T-cell (primary cell): ENCODE data around the gene PLCB4. TPM values are rescaled to one million over a fixed set of nuclear protein-coding genes. Genes with fewer than 3 reads are reported as not detected.

Source experiments
- ATAC-seq, 4 experiments: fragments of 200-7000 bp in 3 of 4; fragments of 150-1000 bp in 1 of 4; cut with Tn5 transposase; replicated peaks in 1 of 4; 1 replicate in 3 of 4; 2 replicates in 1 of 4; pipeline ENCODE4 v1.10.0; 2021; ENCODE audit warnings: moderate library complexity in 3 of 4, mild to moderate bottlenecking in 2 of 4, moderate number of reproducible peaks in 1 of 4
- CTCF ChIA-PET, 2 donors: fragments of 300-600 bp; sonication (Branson Sonifier 250); formaldehyde crosslinking; loops; one replicate each; lab custom pipeline; 2022; ENCODE audit warnings: antibody characterized with exemption in 2 of 2; lab: Charles Lee
- POLR2A ChIA-PET, 2 donors: fragments of 300-600 bp; sonication (Branson Sonifier 250); formaldehyde crosslinking; loops; one replicate each; lab custom pipeline; 2022; ENCODE audit warnings: antibody characterized with exemption in 2 of 2; lab: Charles Lee
- DNase-seq, 35 experiments: peaks; one replicate each; pipeline versions ENCODE4 v3.0.0 to v3.0.0-alpha.2; 2013 to 2023
- H3K27ac ChIP-seq: one replicate; pipeline ENCODE4 v1.5.1; 2013; ENCODE audit warnings: low read length
- H3K27me3 ChIP-seq, 2 experiments: replicated peaks in 1 of 2; 1 replicate in 1 of 2; 2 replicates in 1 of 2; pipeline versions ENCODE4 v1.6.1 to v1.7.0; 2013; ENCODE audit warnings: low read length in 1 of 2, mixed read lengths in 1 of 2; ENCODE audit not compliant: control insufficient read depth in 2 of 2, insufficient read depth in 2 of 2; ENCODE audit errors: extremely low read depth in 1 of 2
- H3K36me3 ChIP-seq, 2 donors: 1 replicate in 1 of 2; 2 replicates in 1 of 2; pipeline versions ENCODE4 v1.6.1 to v1.7.0; 2013; ENCODE audit warnings: low read length in 1 of 2; ENCODE audit not compliant: control insufficient read depth in 2 of 2, insufficient read depth in 1 of 2; ENCODE audit errors: extremely low read depth in 1 of 2
- H3K4me1 ChIP-seq, 2 experiments: 1 replicate in 1 of 2; 2 replicates in 1 of 2; pipeline versions ENCODE4 v1.6.1 to v1.7.0; 2013; ENCODE audit warnings: low read length in 2 of 2, mixed read lengths in 1 of 2; ENCODE audit not compliant: insufficient read depth in 2 of 2, control insufficient read depth in 1 of 2; ENCODE audit errors: extremely low read depth in 1 of 2
- H3K4me3 ChIP-seq, 2 donors: 1 replicate in 1 of 2; 2 replicates in 1 of 2; pipeline versions ENCODE4 v1.5.1 to v1.7.0; 2013; ENCODE audit warnings: mild to moderate bottlenecking in 2 of 2, low read length in 1 of 2, moderate library complexity in 1 of 2; ENCODE audit not compliant: control insufficient read depth in 1 of 2; ENCODE audit errors: extremely low read depth in 1 of 2
- H3K9me3 ChIP-seq: 2 replicates; pipeline ENCODE4 v1.7.0; 2013
- H3K27ac Mint-ChIP-seq, 2 donors: one replicate each; pipeline ENCODE4 v1.8.0; 2020 to 2021; ENCODE audit warnings: mild to moderate bottlenecking in 2 of 2, mixed read lengths in 2 of 2
- H3K27me3 Mint-ChIP-seq, 2 donors: one replicate each; pipeline ENCODE4 v1.8.0; 2021 to 2022; ENCODE audit warnings: mixed read lengths in 2 of 2
- H3K36me3 Mint-ChIP-seq: one replicate; pipeline ENCODE4 v1.8.0; 2021; ENCODE audit warnings: mixed read lengths
- H3K4me1 Mint-ChIP-seq, 3 donors: one replicate each; pipeline ENCODE4 v1.8.0; 2020 to 2022; ENCODE audit warnings: mixed read lengths in 3 of 3, mild to moderate bottlenecking in 1 of 3
- H3K4me3 Mint-ChIP-seq, 3 donors: one replicate each; pipeline ENCODE4 v1.8.0; 2020 to 2022; ENCODE audit warnings: mild to moderate bottlenecking in 3 of 3, mixed read lengths in 3 of 3, moderate library complexity in 3 of 3
- H3K9me3 Mint-ChIP-seq, 3 donors: one replicate each; pipeline ENCODE4 v1.8.0; 2020 to 2022; ENCODE audit warnings: mixed read lengths in 3 of 3
- WGBS: methylation state at CpG from one replicate; pipeline ENCODE4 v1.1.5; 2013; ENCODE audit warnings: missing lambda C conversion rate; ENCODE audit not compliant: insufficient coverage; 5-methylcytosine and 5-hydroxymethylcytosine counted together
- total RNA-seq, 35 experiments: library from RNA in 6 of 35; stranded (reverse) in 6 of 35; fragments of 120-200 nt in 1 of 35; gene quantifications; one replicate each; pipeline versions ENCODE4 v1.2.1 to v1.2.4 and lab custom pipeline; 2013 to 2026

The PLCB4 gene
- total RNA-seq, 5 donors from 2014 or later (not counting 1 experiment from before 2014, with no cell fraction given): 0.06 to 0.07 TPM; not detected in 3

GRCh38 chr20:9260027-9260426 is 191.1 kb downstream of the PLCB4 start:
- no peak for ATAC-seq
- CTCF ChIA-PET: no interaction called here

GRCh38 chr20:9261781-9262180 is 192.9 kb downstream of the PLCB4 start:
- no peak for ATAC-seq
- Histone ChIP-seq H3K36me3 (no peaks in the 10 kb centered on the region), H3K4me1 (no peaks in the 10 kb centered on the region), H3K27me3 (no peaks in the 10 kb centered on the region), H3K27ac (no peak overlapping the region), H3K4me3 (no peak overlapping the region), H3K9me3 (no peaks in the 10 kb centered on the region)
- POLR2A ChIA-PET: interaction anchor here in 1 of 2 donors (0.6 kb wide), 1 partner anchor 11 kb away, joined by 5 read pairs; no protein-coding TSS in a partner anchor
- CTCF ChIA-PET: no interaction called here
- DNase-seq: no peak
- H3K36me3 Mint-ChIP-seq: no peaks in the 10 kb centered on the region
- WGBS: 67% methylated on average over 1 of the region's 2 CpGs
- H3K27ac Mint-ChIP-seq: no peak overlapping the region
- H3K4me1 Mint-ChIP-seq: no peaks in the 10 kb centered on the region
- peaks cover 0 to 6% (median 6%) of the 10 kb centered on the region in 3 donors for H3K9me3 Mint-ChIP-seq
- no peak overlapping the region for H3K4me3 Mint-ChIP-seq
- H3K27me3 Mint-ChIP-seq: peaks cover 0 to 5% of the 10 kb centered on the region in 2 donors

More at GRCh38 chr20:9260027-9260426, 191.1 kb downstream of the PLCB4 start:
- Mint-ChIP-seq H3K4me3 (no peak overlapping the region), H3K27ac (no peak overlapping the region), H3K9me3 (peaks cover 0 to 6% (median 6%) of the 10 kb centered on the region in 3 donors), H3K4me1 (no peaks in the 10 kb centered on the region), H3K36me3 (no peaks in the 10 kb centered on the region), H3K27me3 (peaks cover 0 to 5% of the 10 kb centered on the region in 2 donors)
- Histone ChIP-seq H3K9me3 (no peaks in the 10 kb centered on the region), H3K27ac (no peak overlapping the region), H3K27me3 (no peaks in the 10 kb centered on the region), H3K36me3 (no peaks in the 10 kb centered on the region), H3K4me3 (no peak overlapping the region), H3K4me1 (no peaks in the 10 kb centered on the region)
- no peak for DNase-seq
- POLR2A ChIA-PET: no interaction called here

- WGBS: 41% methylated on average over 2 of the region's 3 CpGs
Observed at GRCh38 chr20:9262653-9263194, 193.8 kb downstream of the PLCB4 start.

GRCh38 chr20:9269280-9269971 is 200.5 kb downstream of the PLCB4 start:
- POLR2A ChIA-PET: no interaction called here
- no peak overlapping the region for H3K27ac Mint-ChIP-seq
- Histone ChIP-seq H3K27ac (no peak overlapping the region), H3K9me3 (no peaks in the 10 kb centered on the region), H3K27me3 (no peaks in the 10 kb centered on the region), H3K4me3 (no peak overlapping the region), H3K36me3 (no peaks in the 10 kb centered on the region), H3K4me1 (no peaks in the 10 kb centered on the region)
- H3K4me1 Mint-ChIP-seq: no peaks in the 10 kb centered on the region
- H3K4me3 Mint-ChIP-seq: no peak overlapping the region
- peaks cover 0 to 2% (median 0%) of the 10 kb centered on the region in 3 donors for H3K9me3 Mint-ChIP-seq
- no peaks in the 10 kb centered on the region for H3K27me3 Mint-ChIP-seq
- ATAC-seq: no peak
- DNase-seq: no peak
- CTCF ChIA-PET: no interaction called here
- no peaks in the 10 kb centered on the region for H3K36me3 Mint-ChIP-seq
- no CpG with 5 or more reads among the region's 2 CpGs for WGBS

More at GRCh38 chr20:9262653-9263194, 193.8 kb downstream of the PLCB4 start:
- no peak overlapping the region for H3K4me3 ChIP-seq
- no peak overlapping the region for H3K27ac ChIP-seq
- Mint-ChIP-seq H3K9me3 (peaks cover 2 to 6% (median 6%) of the 10 kb centered on the region in 3 donors), H3K36me3 (no peaks in the 10 kb centered on the region), H3K4me1 (no peaks in the 10 kb centered on the region), H3K27me3 (peaks cover 0 to 5% of the 10 kb centered on the region in 2 donors), H3K27ac (no peak overlapping the region), H3K4me3 (no peak overlapping the region)
- DNase-seq (no peak), ATAC-seq (no peak)
- ChIA-PET POLR2A (no interaction called here), CTCF (no interaction called here)
- no peaks in the 10 kb centered on the region for H3K27me3 ChIP-seq
- H3K4me1 ChIP-seq: no peaks in the 10 kb centered on the region
- H3K36me3 ChIP-seq: no peaks in the 10 kb centered on the region
- no peaks in the 10 kb centered on the region for H3K9me3 ChIP-seq

- no peaks in the 10 kb centered on the region for H3K27me3 Mint-ChIP-seq
- H3K4me3 Mint-ChIP-seq: no peak overlapping the region
- Histone ChIP-seq H3K27ac (no peak overlapping the region), H3K27me3 (no peaks in the 10 kb centered on the region), H3K9me3 (no peaks in the 10 kb centered on the region), H3K36me3 (no peaks in the 10 kb centered on the region), H3K4me1 (no peaks in the 10 kb centered on the region), H3K4me3 (no peak overlapping the region)
- POLR2A ChIA-PET: no interaction called here
- no peaks in the 10 kb centered on the region for H3K4me1 Mint-ChIP-seq
- H3K36me3 Mint-ChIP-seq: no peaks in the 10 kb centered on the region
- H3K9me3 Mint-ChIP-seq: peaks cover 2 to 6% (median 4%) of the 10 kb centered on the region in 3 donors
- ATAC-seq: no peak
- DNase-seq: no peak
- no peak overlapping the region for H3K27ac Mint-ChIP-seq
- CTCF ChIA-PET: no interaction called here
Observed at GRCh38 chr20:9270831-9271230, 201.9 kb downstream of the PLCB4 start.

- no peak overlapping the region for H3K27ac Mint-ChIP-seq
- no peaks in the 10 kb centered on the region for H3K9me3 ChIP-seq
- H3K27me3 ChIP-seq: no peaks in the 10 kb centered on the region
- ChIA-PET CTCF (no interaction called here), POLR2A (no interaction called here)
- DNase-seq (no peak), ATAC-seq (no peak)
- no peaks in the 10 kb centered on the region for H3K36me3 ChIP-seq
- H3K36me3 Mint-ChIP-seq: no peaks in the 10 kb centered on the region
- H3K4me1 ChIP-seq: no peaks in the 10 kb centered on the region
- no peaks in the 10 kb centered on the region for H3K27me3 Mint-ChIP-seq
- H3K4me1 Mint-ChIP-seq: no peaks in the 10 kb centered on the region
- no peak overlapping the region for H3K4me3 Mint-ChIP-seq
- no peak overlapping the region for H3K27ac ChIP-seq
- WGBS: 100% methylated on average over 1 of the region's 4 CpGs
- H3K9me3 Mint-ChIP-seq: peaks cover 3 to 8% (median 7%) of the 10 kb centered on the region in 3 donors
- no peak overlapping the region for H3K4me3 ChIP-seq
Observed at GRCh38 chr20:9276966-9277468, 208.1 kb downstream of the PLCB4 start.
